Bronchial epithelial cell (primary cell): ENCODE data around the gene PIK3R6. TPM values are rescaled to one million over a fixed set of nuclear protein-coding genes. Genes with fewer than 3 reads are reported as not detected.
A peak's percentile ranks its signal among the peaks of the same experiment; 100 is the strongest.

Experiments
- DNase-seq: peaks from one replicate; pipeline ENCODE4 v3.0.0-alpha.2; 2010; ENCODE audit warnings: low read depth
- FAIRE-seq: peaks from 2 replicates; lab custom pipeline; 2011; peaks lifted over from hg19 to GRCh38; lab: Jason Lieb, UNC
- H3K27me3 ChIP-seq: 2 replicates; pipeline ENCODE4 v1.5.1; 2011; ENCODE audit warnings: low read length; ENCODE audit not compliant: control insufficient read depth, insufficient read depth
- H3K36me3 ChIP-seq: 2 replicates; pipeline ENCODE4 v1.5.1; 2011; ENCODE audit warnings: low read length; ENCODE audit not compliant: control insufficient read depth, insufficient read depth
- H3K4me3 ChIP-seq: 2 replicates; pipeline ENCODE4 v1.5.1; 2011; ENCODE audit warnings: mild to moderate bottlenecking, low read depth, low read length, control low read depth
- CTCF ChIP-seq: IDR thresholded peaks from 2 replicates; pipeline ENCODE4 v1.5.1; 2011; ENCODE audit warnings: mild to moderate bottlenecking, moderate library complexity, low read length, control low read depth, inconsistent platforms; ENCODE audit not compliant: insufficient read depth, severe bottlenecking
- total RNA-seq: library from RNA; depleted of rRNA; stranded (reverse); fragments of >200 nt; gene quantifications from 2 replicates; pipeline ENCODE4 v1.2.1, GENCODE V29; 2014

The PIK3R6 gene
- total RNA-seq, 1 donor from 2014 or later: not detected

- TF ChIP-seq CTCF: peak; percentile 48
- FAIRE-seq (no peak), DNase-seq (peak; percentile 40)
Measured at GRCh38 chr17:8753976-8754440, 113.5 kb downstream of the PIK3R6 start.

GRCh38 chr17:8753136-8753975 is 114.1 kb downstream of the PIK3R6 start:
- DNase-seq (no peak), FAIRE-seq (no peak)
- Histone ChIP-seq H3K27me3 (no peaks in the 10 kb centered on the region), H3K36me3 (no peaks in the 10 kb centered on the region), H3K4me3 (no peak overlapping the region)
- TF ChIP-seq CTCF: no peak

More at GRCh38 chr17:8753976-8754440, 113.5 kb downstream of the PIK3R6 start:
- no peaks in the 10 kb centered on the region for H3K36me3 ChIP-seq
- H3K27me3 ChIP-seq: no peaks in the 10 kb centered on the region
- H3K4me3 ChIP-seq: no peak overlapping the region

Other genes with a start within 250 kb of the PIK3R6 start
- gene MYH10, start 236.9 kb downstream of the PIK3R6 start, total RNA-seq: 28.5 and 31.6 TPM in 2 replicates
- gene CCDC42, start 122.8 kb downstream of the PIK3R6 start, total RNA-seq: not detected in 2 replicates
- not detected in 2 replicates for gene SPDYE4, start 109.1 kb downstream of the PIK3R6 start, total RNA-seq
- 0.13 TPM in 1 of 2 replicates, not detected in the other for gene MFSD6L, start 68.3 kb downstream of the PIK3R6 start, total RNA-seq
- gene PIK3R5, start 98.0 kb upstream of the PIK3R6 start, total RNA-seq: not detected in 2 replicates
- under 0.01 and 0.51 TPM in 2 replicates for gene NTN1, start 153.8 kb upstream of the PIK3R6 start, total RNA-seq